Spleen (tissue), 7 donors: ENCODE measurements around the gene PDE4B.

Experiments
- POLR2A ChIP-seq, 3 donors: fragments of 450-650 bp; IDR thresholded peaks; one replicate each; pipeline ENCODE4 v1.5.1; 2017; ENCODE audit warnings: antibody characterized with exemption in 3 of 3, mild to moderate bottlenecking in 1 of 3
- POLR2AphosphoS5 ChIP-seq, 3 donors: sonication (generic); formaldehyde crosslinking; IDR thresholded peaks; one replicate each; pipeline ENCODE4 v1.5.1; 2017; ENCODE audit warnings: antibody characterized with exemption in 3 of 3
- TF ChIP-seq, protein P1 (sequence below), 11 experiments: fragments of 200-600 bp in 7 of 11; fragments of 450-650 bp in 4 of 11; sonication (generic) in 4 of 11; IDR thresholded peaks in 8 of 11; conservative IDR thresholded peaks in 3 of 11; 1 replicate in 7 of 11; 2 replicates in 4 of 11; pipeline versions ENCODE4 v1.4.0 to v1.8.0; 2016 to 2021; ENCODE audit warnings: antibody characterized with exemption in 11 of 11, inconsistent platforms in 4 of 11, mild to moderate bottlenecking in 1 of 11
- donor health status: DM: no; HTN: no; CAD: no; lungs with moderate emphysema.
- donor health status: DM: no; HTN: no; CAD: no.
- donor health status: DM: no; HTN: no; CAD: no.

DNA sequence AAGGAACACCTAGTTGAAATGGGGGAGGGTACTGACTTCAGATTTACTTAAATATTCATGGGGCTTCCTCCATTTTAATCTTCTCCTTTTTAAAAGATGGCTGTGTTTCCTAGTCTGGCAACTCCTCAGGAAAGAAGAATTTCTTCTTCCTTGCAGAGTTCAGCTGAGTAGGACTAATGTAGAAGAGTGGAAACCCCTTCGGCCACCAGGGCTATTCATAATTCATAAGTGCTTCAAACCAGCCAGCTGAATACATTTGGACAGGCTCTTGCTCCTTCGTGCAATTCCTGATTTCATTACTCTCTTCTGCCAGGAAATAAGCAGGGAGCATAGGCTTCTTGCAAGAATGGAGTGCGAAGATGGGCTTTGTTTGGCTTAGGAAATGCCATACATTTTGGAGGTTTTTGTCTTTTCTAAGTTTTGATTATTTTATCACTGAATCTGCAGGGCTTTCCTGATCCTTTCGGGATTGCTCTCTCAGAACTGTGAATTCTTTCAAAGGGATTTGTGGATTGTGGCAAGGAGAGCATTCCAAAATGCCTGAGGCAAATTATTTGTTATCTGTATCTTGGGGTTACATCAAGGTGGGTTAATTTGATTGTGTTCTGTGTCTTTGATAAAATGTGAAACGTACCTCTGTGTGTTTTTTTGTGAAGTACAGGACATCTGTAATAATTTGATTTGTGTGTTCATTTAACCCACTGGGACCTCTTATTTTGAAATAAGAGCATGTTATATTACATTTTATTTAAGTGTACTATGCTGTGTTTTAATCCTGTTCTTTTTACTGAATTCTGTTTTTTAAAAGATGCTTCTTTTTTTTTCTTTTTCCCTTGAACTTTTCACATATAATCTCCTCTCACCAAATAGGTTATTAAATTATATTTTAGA is 561.9 kb downstream of the PDE4B start:
- TF ChIP-seq, protein P1, sequence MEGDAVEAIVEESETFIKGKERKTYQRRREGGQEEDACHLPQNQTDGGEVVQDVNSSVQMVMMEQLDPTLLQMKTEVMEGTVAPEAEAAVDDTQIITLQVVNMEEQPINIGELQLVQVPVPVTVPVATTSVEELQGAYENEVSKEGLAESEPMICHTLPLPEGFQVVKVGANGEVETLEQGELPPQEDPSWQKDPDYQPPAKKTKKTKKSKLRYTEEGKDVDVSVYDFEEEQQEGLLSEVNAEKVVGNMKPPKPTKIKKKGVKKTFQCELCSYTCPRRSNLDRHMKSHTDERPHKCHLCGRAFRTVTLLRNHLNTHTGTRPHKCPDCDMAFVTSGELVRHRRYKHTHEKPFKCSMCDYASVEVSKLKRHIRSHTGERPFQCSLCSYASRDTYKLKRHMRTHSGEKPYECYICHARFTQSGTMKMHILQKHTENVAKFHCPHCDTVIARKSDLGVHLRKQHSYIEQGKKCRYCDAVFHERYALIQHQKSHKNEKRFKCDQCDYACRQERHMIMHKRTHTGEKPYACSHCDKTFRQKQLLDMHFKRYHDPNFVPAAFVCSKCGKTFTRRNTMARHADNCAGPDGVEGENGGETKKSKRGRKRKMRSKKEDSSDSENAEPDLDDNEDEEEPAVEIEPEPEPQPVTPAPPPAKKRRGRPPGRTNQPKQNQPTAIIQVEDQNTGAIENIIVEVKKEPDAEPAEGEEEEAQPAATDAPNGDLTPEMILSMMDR (IDR thresholded peaks at IDR 0.05 in 8 of 11, conservative IDR thresholded peaks at IDR 0.05 in 3 of 11), result no peak
- no peak for TF ChIP-seq POLR2A (IDR thresholded peaks at IDR 0.05)
- TF ChIP-seq POLR2AphosphoS5 (IDR thresholded peaks at IDR 0.05), result no peak
